Keratinocyte (primary cell): ENCODE data around the gene HOMER2. TPM values are rescaled to one million over a fixed set of nuclear protein-coding genes. Genes with fewer than 3 reads are reported as not detected.

Experiments used
- DNase-seq: peaks from one replicate; pipeline ENCODE4 v3.0.0-alpha.2; 2011; ENCODE audit warnings: low read depth, missing footprints, low spot score
- FAIRE-seq: peaks from 2 replicates; lab custom pipeline; 2011; peaks lifted over from hg19 to GRCh38; lab: Jason Lieb, UNC
- H2AFZ ChIP-seq: 2 replicates; pipeline ENCODE4 v1.6.0; 2012; ENCODE audit warnings: low read length, control low read depth, inconsistent platforms; ENCODE audit not compliant: control insufficient read depth
- H3K27ac ChIP-seq: 2 replicates; pipeline ENCODE4 v1.5.1; 2011; ENCODE audit warnings: low read length; ENCODE audit not compliant: control insufficient read depth, insufficient read depth
- H3K27me3 ChIP-seq: 3 replicates; pipeline ENCODE4 v1.6.0; 2011; ENCODE audit warnings: low read length; ENCODE audit not compliant: control insufficient read depth, insufficient read depth; ENCODE audit errors: extremely low read depth
- H3K36me3 ChIP-seq, 2 experiments: 2 replicates in 1 of 2; 3 replicates in 1 of 2; pipeline ENCODE4 v1.5.1; 2011; ENCODE audit warnings: low read length in 2 of 2, mild to moderate bottlenecking in 1 of 2; ENCODE audit not compliant: control insufficient read depth in 2 of 2, insufficient read depth in 2 of 2; ENCODE audit errors: extremely low read depth in 1 of 2
- H3K4me1 ChIP-seq: 3 replicates; pipeline ENCODE4 v1.5.1; 2011; ENCODE audit warnings: low read length; ENCODE audit not compliant: control insufficient read depth, insufficient read depth; ENCODE audit errors: extremely low read depth
- H3K4me2 ChIP-seq: 3 replicates; pipeline ENCODE4 v1.6.0; 2011; ENCODE audit warnings: low read depth, low read length; ENCODE audit not compliant: control insufficient read depth, insufficient read depth; ENCODE audit errors: extremely low read depth
- H3K4me3 ChIP-seq, 3 experiments: fragments of 200-600 bp in 1 of 3; sonication (generic) in 1 of 3; 2 replicates in 2 of 3; 3 replicates in 1 of 3; pipeline ENCODE4 v1.5.1; 2011 to 2016; ENCODE audit warnings: low read length in 3 of 3, mild to moderate bottlenecking in 3 of 3, control low read depth in 2 of 3, inconsistent platforms in 1 of 3, low read depth in 1 of 3, mixed read lengths in 1 of 3, mixed run types in 1 of 3, moderate library complexity in 1 of 3; ENCODE audit not compliant: control insufficient read depth in 2 of 3, insufficient read depth in 2 of 3; ENCODE audit errors: extremely low read depth in 1 of 3
- H3K79me2 ChIP-seq: 2 replicates; pipeline ENCODE4 v1.6.0; 2012; ENCODE audit warnings: low read length; ENCODE audit not compliant: control insufficient read depth, insufficient read depth
- H3K9ac ChIP-seq: 3 replicates; pipeline ENCODE4 v1.6.0; 2011; ENCODE audit warnings: low read length; ENCODE audit not compliant: control insufficient read depth, insufficient read depth; ENCODE audit errors: extremely low read depth
- H3K9me1 ChIP-seq: 3 replicates; pipeline ENCODE4 v1.6.0; 2011; ENCODE audit warnings: low read length; ENCODE audit not compliant: control insufficient read depth, insufficient read depth; ENCODE audit errors: extremely low read depth
- H3K9me3 ChIP-seq: 2 replicates; pipeline ENCODE4 v1.5.1; 2012; ENCODE audit warnings: low read depth, low read length; ENCODE audit not compliant: control insufficient read depth
- H4K20me1 ChIP-seq: 3 replicates; pipeline ENCODE4 v1.6.0; 2011; ENCODE audit warnings: low read length; ENCODE audit not compliant: control insufficient read depth, insufficient read depth; ENCODE audit errors: extremely low read depth
- CTCF ChIP-seq, 3 experiments: IDR thresholded peaks in 1 of 3; conservative IDR thresholded peaks in 1 of 3; optimal IDR thresholded peaks in 1 of 3; 2 replicates in 2 of 3; 3 replicates in 1 of 3; pipeline versions ENCODE3 to v1.5.1; 2011; ENCODE audit warnings: low read length in 3 of 3, mild to moderate bottlenecking in 3 of 3, moderate library complexity in 2 of 3, control low read depth in 1 of 3, inconsistent platforms in 1 of 3; ENCODE audit not compliant: insufficient read depth in 2 of 3; ENCODE audit errors: extremely low read depth in 1 of 3
- EZH2 ChIP-seq: IDR thresholded peaks from one replicate; pipeline ENCODE4 v1.6.1; 2012; ENCODE audit warnings: inconsistent platforms, mild to moderate bottlenecking, low read length, moderate library complexity
- dilution Hi-C: fragments of 300-500 bp; cut with MboI; formaldehyde crosslinking; loops from one replicate; pipeline ENCODE4 v1.7.0; 2020; ENCODE audit warnings: low sequenced_read_pairs; ENCODE audit not compliant: extremely low pct_ligation_motif_present
- polyA plus RNA-seq, 5 experiments: library from polyadenylated mRNA; depleted of rRNA in 3 of 5; stranded (reverse) in 3 of 5; stranded (forward) in 1 of 5; unstranded in 1 of 5; fragments of >200 nt; gene quantifications; 1 replicate in 1 of 5; 2 replicates in 3 of 5; 3 replicates in 1 of 5; pipeline versions ENCODE4 v1.2.1 to v1.2.3, GENCODE V29; 2011 to 2012; ENCODE audit warnings: missing spikeins in 2 of 5, low read depth in 1 of 5, low replicate concordance in 1 of 5

Gene HOMER2
- polyA plus RNA-seq, 1 donor (not counting 4 experiments of a cell fraction or from before 2014, with no cell fraction given), result 12.4 TPM

- no peak overlapping the region for H2AFZ ChIP-seq
- no peak overlapping the region for H3K4me3 ChIP-seq
- no peak overlapping the region for H3K9ac ChIP-seq
- DNase-seq (no peak), FAIRE-seq (no peak)
- dilution Hi-C loops, result loop anchor here (5.0 kb wide), 1 partner anchor 157 kb away; no protein-coding TSS in a partner anchor
- no peaks in the 10 kb centered on the region for H3K9me1 ChIP-seq
- H3K9me3 ChIP-seq, result no peaks in the 10 kb centered on the region
- H3K27ac ChIP-seq, result no peak overlapping the region
- H3K4me2 ChIP-seq, result no peak overlapping the region
- TF ChIP-seq CTCF (optimal IDR thresholded peaks at IDR 0.05 in 1 of 3, IDR thresholded peaks at IDR 0.05 in 1 of 3, conservative IDR thresholded peaks at IDR 0.05 in 1 of 3; ENCODE audit: extremely low read depth in 1 of 3, insufficient read depth in 2 of 3, low read length in 3 of 3), result no peak
- TF ChIP-seq EZH2, result no peak
- no peaks in the 10 kb centered on the region for H3K79me2 ChIP-seq
- no peaks in the 10 kb centered on the region for H3K27me3 ChIP-seq
- peaks cover 27% of the 10 kb centered on the region for H3K4me1 ChIP-seq
- H3K36me3 ChIP-seq, result no peaks in the 10 kb centered on the region
- H4K20me1 ChIP-seq, result no peaks in the 10 kb centered on the region
Observed at GRCh38 chr15:82845686-82846085, 106.8 kb downstream of the HOMER2 start.

DNA sequence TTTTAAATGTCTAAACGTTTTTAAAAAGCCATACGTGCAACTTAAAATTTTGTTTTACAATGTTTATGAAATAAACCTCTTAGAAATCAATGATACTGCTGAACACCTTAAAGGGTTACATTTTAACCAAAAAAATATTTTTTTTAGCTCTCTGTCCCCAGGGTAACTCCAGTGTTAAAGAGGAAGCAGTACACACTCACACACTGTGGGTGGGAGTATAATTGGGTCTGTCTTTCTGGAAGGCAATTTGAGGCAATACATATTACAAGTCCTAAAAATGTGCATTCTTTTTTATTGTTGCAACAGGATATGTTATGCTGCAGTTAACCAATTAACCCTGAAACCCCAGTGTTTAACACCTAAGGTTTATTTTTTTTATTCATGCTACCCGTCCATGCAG, 109.0 kb downstream of the HOMER2 start:
- Histone ChIP-seq H3K27ac (no peak overlapping the region), H3K4me3 (no peak overlapping the region), H3K4me1 (peaks cover 12% of the 10 kb centered on the region), H3K36me3 (peaks cover 0 to 1% of the 10 kb centered on the region in 2 experiments), H3K79me2 (no peaks in the 10 kb centered on the region), H3K4me2 (no peak overlapping the region), H3K9ac (no peak overlapping the region), H3K27me3 (no peaks in the 10 kb centered on the region), H4K20me1 (no peaks in the 10 kb centered on the region), H2AFZ (no peak overlapping the region), H3K9me1 (no peaks in the 10 kb centered on the region), H3K9me3 (no peaks in the 10 kb centered on the region)
- FAIRE-seq, result no peak
- dilution Hi-C loops, result no loop called here
- DNase-seq, result no peak
- no peak for TF ChIP-seq CTCF (optimal IDR thresholded peaks at IDR 0.05 in 1 of 3, IDR thresholded peaks at IDR 0.05 in 1 of 3, conservative IDR thresholded peaks at IDR 0.05 in 1 of 3; ENCODE audit: extremely low read depth in 1 of 3, insufficient read depth in 2 of 3, low read length in 3 of 3)
- no peak for TF ChIP-seq EZH2
